HEK293 (cell line): Measurements from ENCODE around the gene CHCHD10.
"Not testable (repeated sequence)": the region's sequence is repeated elsewhere in the genome, so short reads cannot be mapped to it uniquely, and the experiment has no call there.

Experiments used
- CTCF ChIA-PET: fragments of 350-600 bp; formaldehyde crosslinking; extraction: SDS; loops from one replicate; lab custom pipeline; 2021; ENCODE audit warnings: antibody characterized with exemption; lab: Yijun Ruan, JAX
- POLR2A ChIA-PET: fragments of 300-600 bp; formaldehyde crosslinking; extraction: SDS; loops from one replicate; lab custom pipeline; 2020; ENCODE audit warnings: antibody characterized with exemption, inconsistent platforms; lab: Yijun Ruan, JAX
- H3K27ac ChIP-seq: fragments of 200-500 bp; sonication (Bioruptor generic); 2 replicates; pipeline ENCODE4 v1.5.1; 2014; ENCODE audit warnings: low read depth, low read length, control low read depth, inconsistent platforms; ENCODE audit errors: extremely low read depth
- H3K36me3 ChIP-seq, 2 experiments: fragments of 200-500 bp in 1 of 2; sonication (Bioruptor generic) in 1 of 2; 1 replicate in 1 of 2; 2 replicates in 1 of 2; pipeline ENCODE4 v1.5.1; 2014 to 2017; ENCODE audit warnings: inconsistent platforms in 2 of 2, low read length in 2 of 2; ENCODE audit not compliant: control insufficient read depth in 2 of 2, insufficient read depth in 1 of 2
- H3K4me1 ChIP-seq: fragments of 200-500 bp; sonication (Bioruptor generic); 2 replicates; pipeline ENCODE4 v1.5.1; 2014; ENCODE audit warnings: mild to moderate bottlenecking, low read length, inconsistent platforms; ENCODE audit not compliant: control insufficient read depth, insufficient read depth
- H3K4me3 ChIP-seq: 2 replicates; pipeline ENCODE4 v1.5.1; 2011; ENCODE audit warnings: low read depth, mild to moderate bottlenecking, control low read depth, low read length, moderate library complexity
- H3K9me3 ChIP-seq: fragments of 200-500 bp; sonication (Bioruptor generic); 2 replicates; pipeline ENCODE4 v1.5.1; 2014; ENCODE audit warnings: low read depth, low read length, inconsistent platforms; ENCODE audit not compliant: control insufficient read depth, insufficient read depth
- KLF16 ChIP-seq: fragments of 450-650 bp; formaldehyde crosslinking; IDR thresholded peaks from 2 replicates; pipeline ENCODE4 v1.5.1; 2017; ENCODE audit warnings: missing biosample characterization, missing genetic modification characterization
- SALL2 ChIP-seq: fragments of 450-650 bp; formaldehyde crosslinking; IDR thresholded peaks from 2 replicates; pipeline ENCODE4 v1.5.0; 2017; ENCODE audit warnings: missing biosample characterization, mild to moderate bottlenecking, missing genetic modification characterization, borderline replicate concordance
- SCRT1 ChIP-seq: fragments of 450-650 bp; formaldehyde crosslinking; IDR thresholded peaks from 2 replicates; pipeline ENCODE4 v1.5.1; 2016; ENCODE audit warnings: missing biosample characterization, missing genetic modification characterization, borderline replicate concordance
- SCRT2 ChIP-seq: fragments of 450-650 bp; formaldehyde crosslinking; IDR thresholded peaks from 2 replicates; pipeline ENCODE4 v1.5.1; 2016; ENCODE audit warnings: missing biosample characterization, missing genetic modification characterization
- WT1 ChIP-seq: fragments of 450-650 bp; formaldehyde crosslinking; IDR thresholded peaks from 2 replicates; pipeline ENCODE4 v1.5.1; 2016; ENCODE audit warnings: missing biosample characterization, missing genetic modification characterization
- ZFP69B ChIP-seq: fragments of 450-650 bp; formaldehyde crosslinking; IDR thresholded peaks from 2 replicates; pipeline ENCODE4 v1.5.1; 2016; ENCODE audit warnings: missing biosample characterization, missing genetic modification characterization
- ZNF155 ChIP-seq: fragments of 450-650 bp; formaldehyde crosslinking; IDR thresholded peaks from 2 replicates; pipeline ENCODE4 v1.5.1; 2016; ENCODE audit warnings: missing biosample characterization, missing genetic modification characterization
- ZNF157 ChIP-seq: fragments of 450-650 bp; formaldehyde crosslinking; IDR thresholded peaks from 2 replicates; pipeline ENCODE4 v1.5.1; 2016; ENCODE audit warnings: missing biosample characterization, missing genetic modification characterization
- ZNF2 ChIP-seq: fragments of 450-650 bp; formaldehyde crosslinking; IDR thresholded peaks from 2 replicates; pipeline ENCODE4 v1.5.1; 2016; ENCODE audit warnings: missing biosample characterization, missing genetic modification characterization
- ZNF223 ChIP-seq: fragments of 450-650 bp; formaldehyde crosslinking; IDR thresholded peaks from 2 replicates; pipeline ENCODE4 v1.5.1; 2016; ENCODE audit warnings: missing biosample characterization, missing genetic modification characterization
- ZNF26 ChIP-seq: fragments of 450-650 bp; formaldehyde crosslinking; IDR thresholded peaks from 2 replicates; pipeline ENCODE4 v1.5.1; 2016; ENCODE audit warnings: missing biosample characterization, missing genetic modification characterization
- ZNF292 ChIP-seq: fragments of 450-650 bp; formaldehyde crosslinking; IDR thresholded peaks from 2 replicates; pipeline ENCODE4 v1.5.1; 2016; ENCODE audit warnings: low read depth, missing biosample characterization, missing genetic modification characterization, borderline replicate concordance
- ZNF341 ChIP-seq: fragments of 450-650 bp; formaldehyde crosslinking; IDR thresholded peaks from 2 replicates; pipeline ENCODE4; 2016; ENCODE audit warnings: low read depth, missing biosample characterization, missing genetic modification characterization
- ZNF529 ChIP-seq: fragments of 450-650 bp; formaldehyde crosslinking; IDR thresholded peaks from 2 replicates; pipeline ENCODE4 v1.5.1; 2017; ENCODE audit warnings: missing genetic modification characterization, missing biosample characterization; ENCODE audit not compliant: insufficient replicate concordance
- ZNF596 ChIP-seq: fragments of 450-650 bp; IDR thresholded peaks from 2 replicates; pipeline ENCODE4 v1.5.0; 2018; ENCODE audit warnings: missing biosample characterization, mild to moderate bottlenecking, missing genetic modification characterization, moderate library complexity
- ZNF664 ChIP-seq: fragments of 450-650 bp; formaldehyde crosslinking; IDR thresholded peaks from 2 replicates; pipeline ENCODE4 v1.5.1; 2016; ENCODE audit warnings: missing biosample characterization, missing genetic modification characterization
- ZNF677 ChIP-seq: fragments of 450-650 bp; IDR thresholded peaks from 2 replicates; pipeline ENCODE4 v1.5.0; 2018; ENCODE audit warnings: missing biosample characterization, mild to moderate bottlenecking, missing genetic modification characterization, moderate library complexity
- ZNF768 ChIP-seq: fragments of 450-650 bp; formaldehyde crosslinking; IDR thresholded peaks from 2 replicates; pipeline ENCODE4 v1.5.1; 2018; ENCODE audit warnings: missing biosample characterization, mild to moderate bottlenecking, missing genetic modification characterization
- TF ChIP-seq, protein P1 (sequence below): fragments of 450-650 bp; formaldehyde crosslinking; IDR thresholded peaks from 2 replicates; pipeline ENCODE4 v1.5.1; 2016; ENCODE audit warnings: missing biosample characterization, missing genetic modification characterization

CHCHD10 gene

DNA sequence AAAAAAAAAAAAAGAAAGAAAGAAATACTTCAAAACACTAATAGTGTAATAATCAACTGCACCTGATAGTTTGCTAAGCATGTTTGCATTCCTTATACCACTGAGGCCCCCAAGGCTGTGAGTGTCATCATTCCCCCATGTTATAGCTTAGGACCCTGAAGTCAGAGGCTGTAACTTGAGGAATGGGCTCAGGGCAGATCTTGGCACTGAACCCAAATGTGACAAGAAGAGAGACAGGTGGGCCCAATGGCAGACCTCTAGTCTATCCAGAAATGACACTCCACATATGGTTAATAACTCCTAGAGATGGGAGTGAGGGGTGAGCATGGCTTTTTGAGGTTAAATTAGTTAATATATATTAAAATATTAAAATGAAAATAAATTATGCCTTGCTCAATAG lies 30.1 kb downstream of the CHCHD10 start:
- no peak overlapping the region for H3K4me3 ChIP-seq
- CTCF ChIA-PET: no interaction called here

DNA sequence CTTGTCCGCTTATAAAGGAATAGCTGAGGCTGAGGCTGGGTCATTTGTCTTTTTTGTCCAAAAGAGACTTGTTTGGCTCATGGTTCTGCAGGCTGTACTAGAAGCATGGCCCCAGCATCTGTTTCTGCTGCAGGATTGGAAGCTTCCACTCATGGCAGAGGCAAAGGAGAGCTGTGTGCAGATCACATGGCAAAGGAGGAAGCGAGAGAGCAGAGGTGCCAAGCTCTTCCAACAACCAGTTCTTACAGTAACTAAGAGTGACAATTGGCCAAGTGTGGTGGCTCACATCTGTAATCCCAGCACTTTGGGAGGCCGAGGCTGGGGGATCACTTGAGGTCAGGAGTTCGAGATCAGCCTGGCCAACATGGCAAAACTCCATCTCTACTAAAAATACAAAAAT lies 39.7 kb downstream of the CHCHD10 start:
- not testable (repeated sequence) for H3K36me3 ChIP-seq, H3K27ac ChIP-seq, H3K4me1 ChIP-seq, H3K4me3 ChIP-seq, H3K9me3 ChIP-seq
- ChIA-PET CTCF (interaction anchor here (1.4 kb wide), 1 partner anchor 23 kb away, joined by 3 read pairs; the partner anchor contains the start of gene ZNF70), POLR2A (interaction anchor here (0.9 kb wide), 2 partner anchors 9 to 13 kb away, joined by 3 read pairs; no protein-coding TSS in a partner anchor)
- peak; percentile 53 for TF ChIP-seq ZNF341

More for the DNA sequence above, 30.1 kb downstream of the CHCHD10 start:
- peak; percentile 32; the same call in 1 of the 2 replicates for TF ChIP-seq ZNF664 (tag by site-specific recombination)
- no peak for TF ChIP-seq ZNF223 (tag by site-specific recombination)
- no peak for TF ChIP-seq SALL2
- TF ChIP-seq ZNF768 (tag by site-specific recombination): no peak
- TF ChIP-seq, protein P1, sequence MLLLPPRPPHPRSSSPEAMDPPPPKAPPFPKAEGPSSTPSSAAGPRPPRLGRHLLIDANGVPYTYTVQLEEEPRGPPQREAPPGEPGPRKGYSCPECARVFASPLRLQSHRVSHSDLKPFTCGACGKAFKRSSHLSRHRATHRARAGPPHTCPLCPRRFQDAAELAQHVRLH: no peak
- TF ChIP-seq KLF16 (tag by site-specific recombination): no peak
- Histone ChIP-seq H3K9me3 (no peaks in the 10 kb centered on the region), H3K27ac (no peak overlapping the region), H3K4me1 (no peaks in the 10 kb centered on the region), H3K36me3 (peaks cover 0 to 15% of the 10 kb centered on the region in 2 experiments; a peak in 2 of 3 replicates)
- POLR2A ChIA-PET: interaction anchor here (1.1 to 1.4 kb wide), 2 partner anchors 13 to 16 kb away, joined by 3 to 4 read pairs; partner anchors contain the start of gene ZNF70

DNA sequence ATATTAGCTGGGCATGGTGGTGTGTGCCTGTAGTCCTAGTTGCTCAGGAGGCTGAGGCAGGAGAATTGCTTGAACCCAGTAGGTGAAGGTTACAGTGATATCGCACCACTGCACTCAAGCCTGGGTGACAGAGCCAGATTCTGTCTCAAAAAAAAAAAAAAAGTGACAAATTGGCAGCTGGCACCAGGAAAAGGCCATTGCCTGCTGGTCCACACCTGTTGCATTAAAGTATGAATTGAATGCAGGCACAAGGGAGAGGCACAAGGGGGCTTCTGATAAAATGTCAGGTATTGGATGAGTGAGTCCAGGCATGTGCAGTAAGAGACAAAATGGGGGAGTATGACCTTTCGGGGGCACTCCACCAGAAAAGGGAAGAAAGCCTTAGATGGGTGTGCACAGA lies 45.0 kb downstream of the CHCHD10 start:
- Histone ChIP-seq H3K4me3 (no peak overlapping the region), H3K4me1 (no peaks in the 10 kb centered on the region)
- POLR2A ChIA-PET: no interaction called here
- CTCF ChIA-PET: no interaction called here
- TF ChIP-seq ZNF677: no peak
- peak; percentile 91 for TF ChIP-seq SCRT1
- TF ChIP-seq SCRT2 (tag by site-specific recombination): peak; percentile 92
- TF ChIP-seq, all 188 proteins: peak for 2
- H3K27ac ChIP-seq: no peak overlapping the region
- H3K9me3 ChIP-seq: no peaks in the 10 kb centered on the region
- no peaks in the 10 kb centered on the region for H3K36me3 ChIP-seq

GRCh38 chr22:23722160-23722559 lies 45.6 kb downstream of the CHCHD10 start:
- Histone ChIP-seq H3K27ac (no peak overlapping the region), H3K4me3 (no peak overlapping the region), H3K9me3 (no peaks in the 10 kb centered on the region), H3K36me3 (no peaks in the 10 kb centered on the region), H3K4me1 (no peaks in the 10 kb centered on the region)
- CTCF ChIA-PET: interaction anchor here (0.6 to 1.1 kb wide), 2 partner anchors 45 to 439 kb away, joined by 3 read pairs; no protein-coding TSS in a partner anchor
- POLR2A ChIA-PET: no interaction called here
- TF ChIP-seq ZNF341 (peak; percentile 62), WT1 (tag by site-specific recombination) (peak; percentile 90), ZNF529 (tag by site-specific recombination) (no peak), ZNF155 (tag by site-specific recombination) (no peak), ZFP69B (tag by site-specific recombination) (no peak)
- TF ChIP-seq, all 188 proteins: peak for 2

GRCh38 chr22:23720855-23721254 lies 46.9 kb downstream of the CHCHD10 start:
- H3K36me3 ChIP-seq: no peaks in the 10 kb centered on the region
- H3K27ac ChIP-seq: no peak overlapping the region
- H3K4me1 ChIP-seq: no peaks in the 10 kb centered on the region
- H3K4me3 ChIP-seq: no peak overlapping the region
- ChIA-PET CTCF (interaction anchor here (0.5 to 1.0 kb wide), 2 partner anchors 46 to 129 kb away, joined by 3 read pairs; no protein-coding TSS in a partner anchor), POLR2A (no interaction called here)
- no peaks in the 10 kb centered on the region for H3K9me3 ChIP-seq
- TF ChIP-seq ZNF157 (tag by site-specific recombination) (no peak), ZNF292 (tag by site-specific recombination) (no peak), ZNF2 (no peak), ZNF596 (tag by site-specific recombination) (no peak), ZNF26 (tag by site-specific recombination) (no peak)
